AG09319 (cell line): ENCODE data around the gene KSR1.
A peak's percentile ranks its signal among the peaks of the same experiment; 100 is the strongest.

Experiments
- DNase-seq: peaks from one replicate; pipeline ENCODE4 v3.0.0-alpha.2; 2010; ENCODE audit warnings: low read depth; ENCODE audit errors: extremely low read depth
- TF ChIP-seq, protein P1 (sequence below): IDR thresholded peaks from 2 replicates; pipeline ENCODE4 v1.5.1; 2011; ENCODE audit warnings: low read depth, mild to moderate bottlenecking, inconsistent platforms, low read length, moderate library complexity

KSR1 gene

DNA sequence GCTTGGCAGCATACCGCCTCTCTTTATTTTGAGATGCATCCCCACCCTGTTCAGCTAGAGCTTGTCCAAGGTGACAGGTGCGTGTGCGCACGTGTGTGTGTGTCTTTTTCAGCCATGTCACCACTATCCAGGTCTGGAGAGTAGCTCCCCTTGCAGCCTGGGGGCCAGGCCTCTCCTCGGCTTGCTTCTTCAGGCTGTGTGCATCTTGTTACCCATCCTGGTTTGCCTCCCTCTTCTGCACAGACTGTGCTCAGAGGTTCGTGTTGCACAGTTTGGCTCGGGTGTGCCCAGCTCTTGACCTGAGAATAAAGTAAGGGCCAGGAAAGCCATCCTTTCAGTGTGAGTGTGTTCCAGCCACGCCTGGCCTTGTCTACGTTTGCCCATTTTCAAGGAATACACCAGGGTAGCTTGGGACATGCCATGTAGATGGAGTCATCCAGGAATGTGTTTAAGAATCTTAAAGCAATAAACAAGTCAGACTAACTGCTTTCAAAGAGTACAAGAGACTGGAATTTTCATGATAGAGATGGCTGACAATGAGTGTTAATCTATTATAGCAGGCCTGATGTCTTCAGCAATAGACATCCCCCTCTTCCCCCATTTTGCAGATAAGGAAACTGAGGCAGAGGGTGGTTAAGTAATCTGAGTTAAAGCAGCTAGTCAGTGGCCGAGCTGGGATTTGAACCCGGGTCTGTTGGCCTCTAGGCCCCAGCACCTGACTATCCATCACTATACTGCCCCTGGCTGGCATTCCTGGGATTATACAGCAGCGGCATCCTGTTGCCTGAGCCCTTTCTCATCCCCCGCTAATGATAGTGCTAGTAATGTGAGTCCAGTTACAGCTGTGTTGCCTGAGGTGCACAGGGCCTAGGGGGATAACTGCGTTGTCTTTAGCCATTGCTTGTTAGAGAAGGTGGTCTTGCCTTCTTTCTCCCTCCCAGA is 77.9 kb downstream of the KSR1 start:
- DNase-seq, result peak; percentile 56
- TF ChIP-seq, protein P1, sequence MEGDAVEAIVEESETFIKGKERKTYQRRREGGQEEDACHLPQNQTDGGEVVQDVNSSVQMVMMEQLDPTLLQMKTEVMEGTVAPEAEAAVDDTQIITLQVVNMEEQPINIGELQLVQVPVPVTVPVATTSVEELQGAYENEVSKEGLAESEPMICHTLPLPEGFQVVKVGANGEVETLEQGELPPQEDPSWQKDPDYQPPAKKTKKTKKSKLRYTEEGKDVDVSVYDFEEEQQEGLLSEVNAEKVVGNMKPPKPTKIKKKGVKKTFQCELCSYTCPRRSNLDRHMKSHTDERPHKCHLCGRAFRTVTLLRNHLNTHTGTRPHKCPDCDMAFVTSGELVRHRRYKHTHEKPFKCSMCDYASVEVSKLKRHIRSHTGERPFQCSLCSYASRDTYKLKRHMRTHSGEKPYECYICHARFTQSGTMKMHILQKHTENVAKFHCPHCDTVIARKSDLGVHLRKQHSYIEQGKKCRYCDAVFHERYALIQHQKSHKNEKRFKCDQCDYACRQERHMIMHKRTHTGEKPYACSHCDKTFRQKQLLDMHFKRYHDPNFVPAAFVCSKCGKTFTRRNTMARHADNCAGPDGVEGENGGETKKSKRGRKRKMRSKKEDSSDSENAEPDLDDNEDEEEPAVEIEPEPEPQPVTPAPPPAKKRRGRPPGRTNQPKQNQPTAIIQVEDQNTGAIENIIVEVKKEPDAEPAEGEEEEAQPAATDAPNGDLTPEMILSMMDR, result no peak

DNA sequence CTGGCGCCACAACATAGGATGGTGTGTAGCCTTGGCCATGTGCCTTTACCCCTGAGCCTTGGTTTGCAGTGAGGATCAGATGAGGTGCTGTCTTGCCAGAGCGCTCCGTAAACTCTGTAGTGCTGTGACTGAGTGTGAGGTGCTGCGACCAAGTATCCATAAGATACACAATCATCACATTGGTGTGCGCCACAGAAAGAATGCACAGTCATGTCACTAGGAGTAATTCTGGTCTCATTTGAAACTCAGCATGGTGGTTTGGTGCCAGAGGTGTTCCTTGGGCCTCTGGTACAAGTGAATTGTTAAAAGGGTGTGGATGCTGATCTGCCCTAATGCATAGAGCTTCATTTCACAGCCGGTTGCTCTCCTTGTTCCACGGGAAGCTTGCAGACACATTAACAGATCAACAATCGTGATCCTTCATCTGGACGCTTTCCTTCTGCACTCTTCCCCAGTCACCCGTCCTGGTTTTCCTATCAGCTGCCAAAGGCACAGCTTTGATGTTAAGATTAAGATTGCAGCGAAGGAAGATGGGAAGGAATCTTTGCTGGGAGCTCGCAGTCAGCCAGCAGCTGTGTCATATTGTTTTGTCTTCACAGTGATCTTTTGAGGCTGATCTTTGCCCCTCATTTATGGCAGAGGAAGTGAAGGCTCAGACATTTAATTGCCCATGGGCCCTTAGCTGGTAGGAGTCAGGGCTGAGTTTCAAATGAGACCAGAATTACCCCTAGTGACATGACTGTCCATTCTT is 79.1 kb downstream of the KSR1 start:
- TF ChIP-seq, protein P1, result no peak
- no peak for DNase-seq

DNA sequence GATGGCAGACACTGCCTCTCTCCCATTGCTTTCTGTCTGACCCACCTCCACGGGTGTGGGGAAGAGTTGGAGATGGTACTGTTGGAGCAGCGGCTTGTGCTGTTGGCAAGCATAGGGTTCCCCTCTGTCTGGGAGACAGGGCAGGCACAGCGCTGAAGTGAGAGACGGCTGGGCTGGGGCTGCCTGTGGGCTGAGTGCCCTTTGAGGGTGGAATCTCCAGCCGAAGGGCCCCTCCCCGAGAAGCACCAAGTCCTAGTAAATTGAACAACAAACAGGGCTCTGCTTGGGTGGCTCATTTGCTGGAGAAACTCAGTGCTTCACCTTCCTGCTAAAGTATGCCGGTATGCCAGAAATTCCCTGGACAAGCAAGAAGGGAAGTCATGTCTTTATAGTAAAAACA is 79.7 kb downstream of the KSR1 start:
- DNase-seq, result no peak
- TF ChIP-seq, protein P1, result no peak

DNA sequence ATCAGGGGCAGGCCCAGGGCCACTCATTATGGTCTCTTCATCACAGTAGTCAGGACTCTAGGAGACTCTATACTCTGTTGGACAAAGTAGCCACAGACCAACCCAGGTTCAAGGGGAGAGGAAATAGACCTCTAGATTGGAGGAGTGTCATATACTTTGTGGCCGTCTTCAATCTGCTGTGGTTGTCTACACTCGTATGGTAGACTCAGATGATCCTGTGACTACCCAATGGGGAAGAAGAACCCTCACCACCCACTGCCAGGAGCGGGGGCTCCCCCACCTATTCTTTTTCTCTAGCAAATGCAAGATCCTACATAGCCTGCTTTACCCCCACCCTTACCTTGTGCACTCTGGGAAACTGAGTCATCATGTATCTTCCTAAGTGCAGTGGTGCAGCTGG is 80.5 kb downstream of the KSR1 start:
- DNase-seq, result no peak
- TF ChIP-seq, protein P1, result no peak

DNA sequence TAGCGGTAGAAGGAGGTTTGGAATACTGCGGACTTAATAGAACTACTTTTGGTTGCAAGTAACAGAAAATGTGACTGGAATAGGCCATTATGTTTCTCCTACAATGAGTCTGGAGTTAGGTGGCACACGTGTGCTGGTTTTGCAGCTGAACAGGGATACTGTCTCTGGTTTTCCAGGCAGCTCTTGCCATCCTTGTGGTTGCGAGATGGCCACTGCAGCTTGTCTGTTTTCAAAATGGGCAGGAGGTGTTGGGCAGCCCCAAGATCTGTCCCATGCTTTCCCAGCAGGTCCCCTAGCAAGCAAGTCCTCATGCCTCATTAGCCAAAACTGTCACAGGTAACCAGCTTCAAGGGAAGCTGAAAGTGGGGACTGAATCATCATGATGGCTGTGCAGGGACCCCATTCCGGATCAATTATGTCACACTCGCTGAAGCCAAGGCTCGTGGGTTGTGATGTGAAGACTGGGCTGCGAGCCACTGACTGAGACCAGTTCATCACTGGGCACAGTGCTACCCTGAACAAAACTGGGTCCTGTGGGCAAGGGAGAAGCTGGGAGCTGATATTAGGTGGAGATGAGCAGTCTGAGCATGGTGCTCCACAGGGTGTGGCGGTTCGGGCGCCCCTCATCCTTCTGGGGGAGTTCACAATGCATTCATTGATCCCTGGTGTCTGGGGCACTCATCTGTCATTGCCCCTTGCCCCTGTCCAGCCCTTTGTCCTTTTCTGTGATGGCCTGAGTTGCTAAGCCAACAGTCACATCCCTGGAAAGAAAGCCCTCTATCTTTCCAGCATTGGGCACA is 82.1 kb downstream of the KSR1 start:
- no peak for DNase-seq

DNA sequence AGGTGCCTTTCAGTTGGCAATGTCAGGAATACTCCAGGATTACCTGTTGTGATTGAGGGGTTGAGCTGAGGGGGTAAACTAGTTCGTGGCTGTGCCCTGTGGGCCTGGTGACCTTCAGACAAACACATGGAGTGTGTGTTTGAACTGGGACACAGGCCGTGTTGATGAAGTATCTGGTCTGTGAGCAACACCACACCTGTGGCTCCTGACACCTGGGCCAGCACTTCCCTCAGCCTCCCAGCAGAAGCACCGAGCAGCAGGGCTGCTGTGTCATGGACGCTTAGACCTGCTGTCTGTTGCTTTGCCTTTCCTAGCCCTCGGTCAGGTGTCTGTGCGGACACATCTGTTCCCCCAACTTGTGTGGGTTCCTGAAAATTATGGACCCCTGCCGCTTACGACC is 82.9 kb downstream of the KSR1 start:
- TF ChIP-seq, protein P1, result no peak
- no peak for DNase-seq

More for the DNA sequence above, 82.1 kb downstream of the KSR1 start:
- TF ChIP-seq, protein P1, result no peak
